Lower leg skin (tissue), 4 donors: ENCODE results near the gene BCAT1. TPM values are rescaled to one million over a fixed set of nuclear protein-coding genes. Genes with fewer than 3 reads are reported as not detected.

Experiments
- DNase-seq, 2 donors: peaks; one replicate each; pipeline ENCODE4 v3.0.0-alpha.2; 2019; ENCODE audit warnings: low spot score in 2 of 2
- H3K4me3 ChIP-seq: fragments of 200-600 bp; sonication (generic); 2 replicates; pipeline ENCODE4 v1.5.1; 2017; ENCODE audit warnings: mild to moderate bottlenecking, low read depth; ENCODE audit not compliant: poor library complexity, severe bottlenecking
- CTCF ChIP-seq, 3 donors: fragments of 450-650 bp; IDR thresholded peaks; one replicate each; pipeline ENCODE4 v1.5.1; 2016; ENCODE audit warnings: antibody characterized with exemption in 3 of 3, mild to moderate bottlenecking in 3 of 3, moderate library complexity in 2 of 3
- POLR2A ChIP-seq, 2 donors: fragments of 450-650 bp; IDR thresholded peaks; one replicate each; pipeline ENCODE4 v1.6.1; 2016 to 2017; ENCODE audit warnings: antibody characterized with exemption in 2 of 2, mild to moderate bottlenecking in 1 of 2, moderate library complexity in 1 of 2
- WGBS, 2 donors: methylation state at CpG; one replicate each; pipeline ENCODE4 v1.1.5; 2018; 5-methylcytosine and 5-hydroxymethylcytosine counted together
- intact Hi-C: fragments of 100-400 bp; cut with DNase I; formaldehyde crosslinking; loops from one replicate; pipeline ENCODE4 v1.15.0; 2023; ENCODE audit warnings: low total_unique reads
- total RNA-seq, 4 donors: library from RNA; depleted of rRNA; stranded (reverse); fragments of >200 nt; gene quantifications; one replicate each; pipeline ENCODE4 v1.1.0, GENCODE V29; 2016

BCAT1 gene
- total RNA-seq, 4 donors from 2014 or later, result 1.0 to 4.6 (median 2.8) TPM

GRCh38 chr12:24888813-24889212 lies 60.1 kb downstream of the BCAT1 start:
- H3K4me3 ChIP-seq, result no peak overlapping the region
- DNase-seq, result no peak
- intact Hi-C loops, result no loop called here
- 79 to 80% methylated on average over 5 of the region's 5 CpGs for WGBS, 2 donors
- TF ChIP-seq CTCF (IDR thresholded peaks at IDR 0.05), result no peak
- TF ChIP-seq POLR2A (IDR thresholded peaks at IDR 0.05), result no peak

- intact Hi-C loops, result no loop called here
- TF ChIP-seq CTCF (IDR thresholded peaks at IDR 0.05) (no peak), POLR2A (IDR thresholded peaks at IDR 0.05) (no peak)
- no peak overlapping the region for H3K4me3 ChIP-seq
- WGBS, 2 donors, result 86 to 90% methylated on average over 3 of the region's 3 CpGs
- DNase-seq, result no peak
Observed at GRCh38 chr12:24884911-24885310, 64.0 kb downstream of the BCAT1 start.

- intact Hi-C loops, result no loop called here
- no peak for DNase-seq
- no peak overlapping the region for H3K4me3 ChIP-seq
- 88 to 95% methylated on average over 4 of the region's 4 CpGs for WGBS, 2 donors
- TF ChIP-seq CTCF (IDR thresholded peaks at IDR 0.05) (no peak), POLR2A (IDR thresholded peaks at IDR 0.05) (no peak)
Observed at GRCh38 chr12:24881724-24882371, 67.1 kb downstream of the BCAT1 start.

GRCh38 chr12:24881227-24881626 lies 67.7 kb downstream of the BCAT1 start:
- 90% methylated on average over 8 of the region's 8 CpGs for WGBS, 2 donors
- TF ChIP-seq CTCF (IDR thresholded peaks at IDR 0.05) (no peak), POLR2A (IDR thresholded peaks at IDR 0.05) (no peak)
- H3K4me3 ChIP-seq, result no peak overlapping the region
- DNase-seq, result no peak
- intact Hi-C loops, result no loop called here

GRCh38 chr12:24880732-24881131 lies 68.2 kb downstream of the BCAT1 start:
- no peak overlapping the region for H3K4me3 ChIP-seq
- DNase-seq, result no peak
- 86 to 91% methylated on average over 5 of the region's 5 CpGs for WGBS, 2 donors
- no peak for TF ChIP-seq CTCF (IDR thresholded peaks at IDR 0.05)
- TF ChIP-seq POLR2A (IDR thresholded peaks at IDR 0.05), result no peak
- intact Hi-C loops, result no loop called here

- DNase-seq, result no peak
- intact Hi-C loops, result no loop called here
- WGBS, 2 donors, result 64 to 67% methylated on average over 2 of the region's 2 CpGs
- H3K4me3 ChIP-seq, result no peak overlapping the region
- no peak for TF ChIP-seq CTCF (IDR thresholded peaks at IDR 0.05)
- TF ChIP-seq POLR2A (IDR thresholded peaks at IDR 0.05), result no peak
Observed at GRCh38 chr12:24879644-24880043, 69.3 kb downstream of the BCAT1 start.
